ENCODE results near the gene ZNF311.
"Not testable (repeated sequence)": the region's sequence is repeated elsewhere in the genome, so short reads cannot be mapped to it uniquely, and the experiment has no call there.

The ZNF311 gene

DNA sequence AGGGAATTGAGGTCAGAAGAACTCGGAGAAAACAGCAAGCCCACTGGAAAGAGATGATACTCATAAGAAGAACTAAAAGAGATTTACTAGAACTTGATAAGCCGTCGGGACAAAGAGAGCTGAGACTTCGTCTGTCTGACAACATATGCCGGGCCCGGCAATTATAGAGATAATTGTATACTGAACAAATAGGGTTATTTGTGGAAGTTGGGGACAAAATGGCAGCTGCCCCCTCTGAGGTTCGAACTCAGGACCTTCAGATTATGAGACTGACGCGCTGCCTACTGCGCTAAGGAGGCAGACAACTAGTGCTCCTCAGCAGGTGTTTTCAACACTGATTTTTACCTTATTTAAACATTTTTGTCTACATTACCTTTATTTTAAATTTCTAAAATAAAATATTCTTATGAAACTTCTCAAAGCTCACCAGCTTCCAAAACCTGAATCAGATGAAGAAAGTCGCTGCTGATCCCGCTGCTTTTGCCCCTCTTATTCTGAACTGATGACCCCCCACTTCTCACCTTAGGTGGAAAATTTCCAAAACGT lies 52.0 kb downstream of the ZNF311 start:
- peak; percentile 75 for DNase-seq

DNA sequence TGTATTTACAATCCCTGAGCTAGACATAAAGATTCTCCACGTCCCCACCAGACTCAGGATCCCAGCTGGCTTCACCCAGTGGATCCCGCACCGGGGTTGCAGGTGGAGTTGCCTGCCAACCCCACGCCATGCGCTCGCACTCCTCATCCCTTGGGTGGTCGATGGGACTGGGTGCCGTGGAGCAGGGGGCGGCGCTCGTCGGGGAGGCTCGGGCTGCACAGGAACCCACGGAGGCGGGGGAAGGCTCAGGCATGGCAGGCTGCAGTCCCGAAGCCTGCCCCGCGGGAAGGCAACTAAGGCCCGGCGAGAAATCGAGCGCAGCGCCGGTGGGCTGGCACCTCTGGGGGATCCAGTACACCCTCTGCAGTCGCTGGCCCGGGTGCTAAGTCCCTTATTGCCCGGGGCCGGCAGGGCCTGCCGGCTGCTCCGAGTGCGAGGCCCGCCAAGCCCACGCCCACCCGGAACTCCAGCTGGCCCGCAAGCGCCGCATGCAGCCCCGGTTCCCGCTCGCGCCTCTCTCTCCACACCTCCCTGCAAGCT lies 55.4 kb downstream of the ZNF311 start:
- DNase-seq: not testable (repeated sequence)

DNA sequence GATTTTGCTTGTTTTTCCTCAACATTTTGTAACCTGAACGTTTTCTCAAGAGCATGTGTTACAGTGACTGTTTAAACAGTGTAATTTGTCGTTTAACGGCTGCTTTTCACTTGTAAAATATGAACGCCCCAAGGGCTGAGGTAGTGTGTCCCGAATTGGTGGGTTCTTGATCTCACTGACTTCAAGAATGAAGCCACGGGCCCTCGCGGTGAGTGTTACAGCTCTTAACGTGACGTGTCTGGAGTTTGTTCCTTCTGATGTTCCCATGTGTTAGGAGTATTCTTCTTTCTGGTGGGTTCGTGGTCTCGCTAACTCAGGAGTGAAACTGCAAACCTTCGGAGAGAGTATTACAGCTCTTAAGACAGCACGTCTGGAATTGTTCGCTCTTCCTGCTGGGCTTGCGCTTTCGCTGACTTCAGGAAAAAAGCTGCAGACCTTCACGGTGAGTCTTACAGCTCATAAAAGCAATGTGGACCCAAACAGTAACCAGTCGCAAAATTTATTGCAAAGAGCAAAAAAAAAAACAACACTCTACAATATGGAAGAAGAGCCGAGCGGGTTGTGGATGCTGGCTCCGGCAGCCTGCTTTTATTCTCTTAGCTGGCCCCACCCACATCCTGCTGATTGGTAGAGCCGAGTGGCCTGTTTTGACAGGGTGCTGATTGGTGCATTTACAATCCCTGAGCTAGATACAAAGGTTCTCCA lies 56.2 kb downstream of the ZNF311 start:
- no peak for DNase-seq

DNA sequence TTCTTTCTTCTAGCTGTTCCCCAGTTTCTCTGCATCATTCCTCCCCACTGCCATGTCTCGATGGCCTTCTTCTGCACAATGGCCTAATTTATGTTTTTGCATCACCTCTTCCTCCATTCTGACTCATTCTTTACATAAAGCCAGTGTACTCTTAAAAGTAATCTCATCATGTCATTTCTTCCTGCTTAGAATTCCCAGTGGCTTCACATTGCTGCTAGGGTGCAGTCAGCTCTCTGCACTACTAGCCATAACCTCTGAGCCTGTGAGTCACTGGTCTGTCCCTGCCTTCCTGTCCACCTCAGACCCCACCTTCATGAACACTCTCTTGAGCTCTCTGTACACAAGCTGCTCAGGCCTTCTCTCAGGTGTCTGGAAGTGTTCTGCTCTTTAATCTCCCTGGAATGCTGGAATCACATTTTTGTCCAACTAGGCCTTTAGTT lies 57.3 kb downstream of the ZNF311 start:
- no peak for DNase-seq

DNA sequence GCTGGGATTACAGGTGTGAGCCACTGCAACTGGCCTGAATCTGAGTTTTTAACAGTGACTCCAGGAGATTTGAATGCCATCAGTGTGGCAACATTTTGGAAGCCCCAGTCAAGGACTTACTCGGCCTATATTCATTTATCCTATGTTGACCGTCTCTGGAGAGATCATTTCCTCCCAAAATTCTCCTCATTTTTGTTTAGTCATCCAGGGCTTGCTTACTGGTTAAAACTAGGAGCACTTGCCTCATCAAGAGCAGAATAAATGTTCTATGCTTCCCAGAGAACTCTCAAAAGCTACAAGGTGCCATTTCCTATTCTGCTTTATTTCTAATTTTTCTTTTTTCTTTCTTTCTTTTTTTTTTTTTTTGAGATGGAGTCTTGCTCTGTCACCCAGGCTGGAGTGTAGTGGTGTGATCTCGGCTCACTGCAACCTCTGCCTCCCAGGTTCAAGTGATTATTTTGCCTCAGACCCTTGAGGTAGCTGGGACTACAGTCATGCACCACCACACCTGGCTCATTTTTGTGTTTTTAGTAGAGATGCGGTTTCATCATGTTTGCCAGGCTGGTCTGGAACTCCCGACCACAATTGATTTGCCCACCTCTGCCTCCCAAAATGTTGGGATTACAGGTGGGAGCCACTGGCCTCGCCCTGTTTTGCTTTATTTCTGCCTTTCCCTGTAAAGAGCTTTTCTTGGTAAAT lies 57.9 kb downstream of the ZNF311 start:
- no peak for DNase-seq

DNA sequence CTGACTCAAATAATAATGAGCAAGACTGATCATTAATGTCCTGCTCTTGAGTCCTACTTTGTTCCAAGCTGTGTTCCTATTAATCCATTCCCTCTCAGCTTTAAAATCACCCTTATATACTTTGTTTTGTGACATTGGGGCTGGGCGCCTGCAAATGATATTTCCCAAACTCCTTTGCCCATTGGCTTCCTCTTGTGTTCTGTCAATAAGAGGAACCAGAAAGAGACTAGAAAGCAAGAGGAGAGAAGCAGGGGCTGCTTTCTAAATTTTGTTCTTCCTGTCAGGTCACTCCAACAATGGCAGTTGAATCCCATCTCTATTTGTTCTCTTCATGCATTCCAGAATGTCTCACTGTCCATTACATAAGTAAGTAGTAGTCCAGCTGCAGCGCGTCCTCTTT lies 59.8 kb downstream of the ZNF311 start:
- no peak for DNase-seq
